Natural killer cell treated with Interleukin-12 subunit alpha and Interleukin-12 subunit beta and Interleukin-15 and Interleukin-18, amount 100 ng/mL, for 72 hours (primary cell): ENCODE measurements around the gene COIL. TPM values are rescaled to one million over a fixed set of nuclear protein-coding genes. Genes with fewer than 3 reads are reported as not detected.
A peak's percentile ranks its signal among the peaks of the same experiment; 100 is the strongest.
"Not testable (repeated sequence)": the region's sequence is repeated elsewhere in the genome, so short reads cannot be mapped to it uniquely, and the experiment has no call there.

Experiments
- ATAC-seq, 2 donors: fragments of 150-1000 bp; cut with Tn5 transposase in 1 of 2; sonication (Bioruptor Pico), chemical (Tn5 transposase) in 1 of 2; 2 replicates each; pipeline ENCODE4 v1.10.0; 2021
- DNase-seq: peaks from one replicate; pipeline ENCODE4 v3.0.0; 2022; ENCODE audit warnings: low spot score
- H3K27ac Mint-ChIP-seq, 2 donors: 1 replicate in 1 of 2; 2 replicates in 1 of 2; pipeline ENCODE4 v1.8.0; 2022; ENCODE audit warnings: mixed read lengths in 2 of 2, mild to moderate bottlenecking in 1 of 2, moderate library complexity in 1 of 2
- H3K27me3 Mint-ChIP-seq, 2 donors: 1 replicate in 1 of 2; 2 replicates in 1 of 2; pipeline ENCODE4 v1.8.0; 2022; ENCODE audit warnings: mixed read lengths in 2 of 2
- H3K36me3 Mint-ChIP-seq: one replicate; pipeline ENCODE4 v1.8.0; 2022; ENCODE audit warnings: mixed read lengths
- H3K4me1 Mint-ChIP-seq, 2 donors: 1 replicate in 1 of 2; 2 replicates in 1 of 2; pipeline ENCODE4 v1.8.0; 2022; ENCODE audit warnings: low read depth in 2 of 2, mixed read lengths in 2 of 2, mild to moderate bottlenecking in 1 of 2
- H3K4me3 Mint-ChIP-seq: one replicate; pipeline ENCODE4 v1.8.0; 2022; ENCODE audit warnings: mixed read lengths
- H3K9me3 Mint-ChIP-seq: 2 replicates; pipeline ENCODE4 v1.8.0; 2022; ENCODE audit warnings: mixed read lengths
- total RNA-seq, 2 donors: library from RNA; stranded (reverse); gene quantifications; one replicate each; pipeline ENCODE4 v1.2.3, GENCODE V29; 2022

COIL gene
- total RNA-seq, 2 donors from 2014 or later = 18.5 to 18.9 TPM

DNA sequence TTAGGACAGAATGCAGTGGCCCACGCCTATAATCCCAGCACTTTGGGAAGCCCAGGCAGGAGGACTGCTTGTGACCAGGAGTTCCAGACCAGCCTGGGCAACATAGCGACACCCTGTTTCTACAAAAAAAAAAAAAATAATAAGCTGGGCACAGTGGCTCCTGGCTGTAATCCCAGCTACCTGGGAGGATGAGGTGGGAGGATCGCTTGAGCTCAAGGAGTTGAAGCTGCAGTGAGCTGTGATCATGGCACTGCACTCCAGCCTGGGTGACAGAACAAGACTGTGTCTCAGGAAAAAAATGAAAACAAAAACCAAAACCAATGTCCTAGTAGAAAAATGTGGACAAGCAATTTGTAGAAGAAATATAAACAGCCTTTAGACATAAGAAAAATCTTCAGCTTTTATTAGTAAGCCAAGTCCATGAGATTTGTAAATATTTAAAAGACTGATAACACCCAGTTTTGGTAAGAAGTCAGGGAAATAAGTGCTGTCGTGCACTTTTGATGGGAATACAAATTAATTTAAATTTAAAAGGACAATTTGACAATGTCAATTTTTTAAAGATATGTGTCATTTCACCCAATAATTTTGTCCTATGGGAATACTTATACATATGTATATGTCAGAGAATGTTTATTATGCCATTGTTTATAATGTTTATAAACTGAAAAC lies 28.2 kb upstream of the COIL start:
- H3K27ac Mint-ChIP-seq = no peak overlapping the region
- no peak overlapping the region for H3K4me3 Mint-ChIP-seq
- no peaks in the 10 kb centered on the region for H3K9me3 Mint-ChIP-seq
- H3K4me1 Mint-ChIP-seq = peaks cover 0 to 3% of the 10 kb centered on the region in 2 donors
- ATAC-seq (no peak), DNase-seq (no peak)
- no peaks in the 10 kb centered on the region for H3K27me3 Mint-ChIP-seq
- H3K36me3 Mint-ChIP-seq = peaks cover 5% of the 10 kb centered on the region

DNA sequence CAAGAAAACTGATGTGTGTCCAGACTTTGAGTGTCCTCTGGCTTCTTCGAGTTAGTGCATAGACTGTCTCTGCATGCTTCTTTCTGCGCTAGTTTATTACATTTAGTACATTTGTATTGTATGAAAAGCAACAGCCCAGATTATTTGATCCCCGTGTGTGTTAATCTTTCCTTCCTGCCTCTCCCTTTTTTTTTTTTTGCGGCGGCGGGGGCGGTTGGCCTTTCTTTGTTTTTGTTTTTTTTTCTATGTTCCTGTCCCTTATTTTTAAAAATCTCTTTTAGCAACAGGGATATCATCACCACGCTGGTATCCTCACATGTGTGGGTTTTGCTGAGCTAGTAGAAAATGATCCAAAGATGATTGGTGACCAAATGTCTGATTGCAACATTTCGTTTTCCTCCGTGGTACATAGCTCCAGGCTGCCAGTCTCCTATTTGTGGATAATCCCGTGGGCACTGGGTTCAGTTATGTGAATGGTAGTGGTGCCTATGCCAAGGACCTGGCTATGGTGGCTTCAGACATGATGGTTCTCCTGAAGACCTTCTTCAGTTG lies 26.5 kb upstream of the COIL start:
- Mint-ChIP-seq H3K4me1 (peaks cover 0 to 5% of the 10 kb centered on the region in 2 donors), H3K27ac (no peak overlapping the region), H3K9me3 (no peaks in the 10 kb centered on the region), H3K36me3 (peaks cover 5% of the 10 kb centered on the region), H3K27me3 (no peaks in the 10 kb centered on the region), H3K4me3 (no peak overlapping the region)
- no peak for DNase-seq
- no peak for ATAC-seq

DNA sequence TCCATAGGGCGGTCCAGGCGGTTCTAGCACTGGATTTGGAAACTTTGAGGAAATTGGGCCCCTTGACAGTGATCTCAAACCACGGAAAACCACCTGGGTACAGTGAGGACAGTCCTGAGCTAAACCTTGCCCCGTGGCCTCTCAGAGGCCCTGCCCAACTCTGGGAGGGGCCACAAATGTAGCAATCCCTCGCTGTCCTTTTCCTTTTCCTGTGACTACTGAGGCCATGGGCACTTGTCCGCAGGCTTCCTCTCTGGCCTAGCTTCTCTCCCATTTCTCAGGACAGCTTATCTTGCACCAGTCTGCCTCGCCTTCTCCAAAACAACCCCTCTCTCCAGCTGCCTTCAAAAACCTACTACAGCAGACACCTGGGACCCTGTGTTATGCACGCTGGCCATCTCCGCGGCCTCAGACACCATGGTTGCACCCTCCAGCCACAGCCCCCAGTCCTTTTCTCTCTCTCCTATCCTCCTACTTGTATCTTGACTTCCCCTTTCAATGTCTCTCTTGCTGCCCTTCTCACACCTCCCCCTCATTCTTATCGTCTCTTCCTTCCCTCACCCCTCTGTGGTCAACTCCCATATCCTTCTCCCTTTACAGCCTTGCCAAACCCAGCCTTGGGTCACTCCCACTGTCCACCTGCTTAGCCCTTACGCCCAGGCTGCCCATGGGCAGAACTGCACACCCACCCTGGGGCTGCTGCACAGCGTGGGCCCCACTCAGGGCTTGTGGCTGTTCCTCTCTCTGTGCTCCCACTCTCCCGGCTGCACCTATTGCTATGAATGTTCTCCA lies 24.7 kb upstream of the COIL start:
- H3K4me1 Mint-ChIP-seq = peaks cover 0 to 5% of the 10 kb centered on the region in 2 donors
- H3K9me3 Mint-ChIP-seq = no peaks in the 10 kb centered on the region
- no peak overlapping the region for H3K4me3 Mint-ChIP-seq
- peaks cover 5% of the 10 kb centered on the region for H3K36me3 Mint-ChIP-seq
- DNase-seq (no peak), ATAC-seq (no peak)
- H3K27ac Mint-ChIP-seq = no peak overlapping the region
- no peaks in the 10 kb centered on the region for H3K27me3 Mint-ChIP-seq

DNA sequence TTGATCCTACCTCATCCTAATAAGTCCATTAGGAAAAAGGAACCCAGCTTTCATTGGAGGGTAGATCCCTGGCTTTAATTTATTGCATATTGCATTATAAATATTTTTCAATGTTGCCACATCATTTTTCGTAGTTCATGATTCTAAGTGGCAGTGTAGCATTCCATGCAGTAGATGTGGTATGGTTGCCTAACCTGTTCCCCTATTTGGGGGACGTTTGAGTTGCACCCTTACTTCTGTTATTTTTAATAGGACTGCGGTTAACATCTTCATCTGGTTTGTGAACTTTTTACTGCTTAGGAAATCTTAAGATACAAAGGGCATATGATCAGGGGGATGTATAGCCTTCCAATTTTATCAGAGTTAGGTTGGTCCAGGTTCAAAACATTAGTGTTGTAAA lies 22.5 kb upstream of the COIL start:
- H3K4me3 Mint-ChIP-seq = no peak overlapping the region
- H3K4me1 Mint-ChIP-seq = peaks cover 8 to 14% of the 10 kb centered on the region in 2 donors
- H3K27ac Mint-ChIP-seq = no peak overlapping the region
- ATAC-seq (no peak), DNase-seq (no peak)
- peaks cover 5% of the 10 kb centered on the region for H3K36me3 Mint-ChIP-seq
- H3K27me3 Mint-ChIP-seq = no peaks in the 10 kb centered on the region
- no peaks in the 10 kb centered on the region for H3K9me3 Mint-ChIP-seq

DNA sequence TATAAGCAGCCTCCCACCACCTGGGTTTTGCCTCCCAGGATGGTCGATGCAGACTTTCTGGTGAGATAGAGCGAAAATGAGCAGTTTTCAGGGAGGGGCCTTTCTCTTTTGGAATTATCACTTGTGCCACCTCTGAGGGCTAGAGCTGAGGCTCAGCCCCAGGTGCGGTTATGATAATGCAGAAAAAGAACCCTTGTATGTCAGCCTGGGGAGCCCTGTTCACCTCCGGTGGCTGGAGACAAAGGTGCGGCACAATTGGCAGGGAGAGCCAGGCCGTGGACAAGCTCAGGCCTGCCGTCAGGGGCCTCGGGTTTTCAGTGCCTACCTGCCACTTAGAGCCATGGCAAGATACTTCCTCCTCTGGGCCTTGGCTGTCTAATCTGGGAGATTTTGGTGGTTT lies 21.5 kb upstream of the COIL start:
- Mint-ChIP-seq H3K4me1 (peaks cover 13 to 17% of the 10 kb centered on the region in 2 donors), H3K27me3 (no peaks in the 10 kb centered on the region), H3K4me3 (no peak overlapping the region), H3K27ac (no peak overlapping the region), H3K36me3 (no peaks in the 10 kb centered on the region), H3K9me3 (no peaks in the 10 kb centered on the region)
- DNase-seq (no peak), ATAC-seq (no peak)

DNA sequence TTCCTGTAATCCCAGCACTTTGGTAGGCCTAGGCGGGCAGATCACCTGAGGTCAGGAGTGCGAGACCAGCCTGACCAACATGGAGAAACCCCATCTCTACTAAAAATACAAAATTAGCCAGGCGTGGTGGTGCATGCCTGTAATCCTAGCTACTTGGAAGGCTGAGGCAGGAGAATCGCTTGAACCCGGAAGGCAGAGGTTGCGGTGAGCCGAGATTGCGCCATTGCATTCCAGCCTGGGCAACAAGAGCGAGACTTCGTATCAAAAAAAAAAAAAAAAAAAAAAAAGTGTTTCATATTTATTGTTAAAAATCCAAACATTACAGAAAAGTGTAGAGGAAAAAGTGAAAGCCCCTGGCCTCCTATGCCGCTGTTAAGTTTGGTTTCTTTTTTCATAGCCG lies 19.7 kb upstream of the COIL start:
- H3K27me3 Mint-ChIP-seq, H3K9me3 Mint-ChIP-seq, DNase-seq, H3K4me3 Mint-ChIP-seq, ATAC-seq, H3K27ac Mint-ChIP-seq, H3K36me3 Mint-ChIP-seq: not testable (repeated sequence)
- peaks cover 16 to 17% of the 10 kb centered on the region in 2 donors for H3K4me1 Mint-ChIP-seq

DNA sequence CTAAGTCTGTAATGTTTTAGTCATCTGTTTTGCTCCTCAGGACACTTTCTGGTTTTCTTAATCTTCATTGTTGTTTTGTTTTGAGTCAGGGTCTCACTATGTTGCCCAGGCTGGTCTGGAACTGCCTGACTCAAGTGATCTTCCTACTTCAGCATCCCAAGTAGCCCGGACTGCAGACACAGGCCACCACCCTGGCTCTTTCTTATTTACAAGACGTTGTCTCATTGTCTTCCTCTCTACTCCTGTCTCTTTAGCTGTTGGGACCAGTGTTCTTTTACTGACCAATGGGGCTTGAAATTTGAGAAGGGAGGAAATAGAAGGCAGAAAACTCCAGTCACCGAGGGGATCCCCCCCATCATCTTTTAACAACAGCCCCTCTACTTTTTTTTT lies 18.2 kb upstream of the COIL start:
- DNase-seq (no peak), ATAC-seq (no peak)
- Mint-ChIP-seq H3K27ac (peak overlapping the region in 1 of 2 donors; percentile 42), H3K9me3 (no peaks in the 10 kb centered on the region), H3K27me3 (peaks cover 8 to 11% of the 10 kb centered on the region in 2 donors), H3K4me1 (peaks cover 14 to 16% of the 10 kb centered on the region in 2 donors), H3K4me3 (peak overlapping the region; percentile 90), H3K36me3 (no peaks in the 10 kb centered on the region)

DNA sequence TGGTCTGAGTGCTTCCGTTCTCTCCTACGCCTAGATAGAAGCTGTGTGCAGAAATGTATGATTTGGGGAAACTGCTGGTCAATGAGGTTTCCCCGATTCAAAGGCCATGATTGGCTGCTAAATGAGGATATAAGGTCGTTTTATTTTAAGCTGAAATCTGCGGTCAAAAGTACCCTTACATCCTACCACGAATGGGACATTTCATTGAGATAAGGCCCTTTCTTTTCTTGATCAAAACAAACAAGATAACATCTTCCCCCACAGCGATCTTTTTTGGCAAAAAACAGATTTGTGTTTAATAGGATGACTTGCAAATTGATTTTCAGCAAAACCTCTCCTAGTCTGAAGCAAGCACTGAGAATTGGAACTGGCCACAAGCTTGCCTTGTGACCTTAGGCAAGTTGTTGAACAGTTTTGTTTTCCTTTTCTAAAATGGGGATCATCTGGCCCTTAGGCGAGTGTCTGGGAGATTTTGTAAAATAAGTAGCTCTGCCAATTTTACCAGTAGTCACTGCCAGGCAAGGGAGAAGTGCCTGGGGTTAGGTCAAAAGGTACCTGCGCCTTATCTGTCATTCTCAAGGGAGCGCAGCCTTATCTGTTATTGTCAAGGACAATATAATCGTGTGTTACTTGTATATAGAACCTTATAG lies 17.7 kb upstream of the COIL start:
- Mint-ChIP-seq H3K27ac (peak overlapping the region; percentile 42 to 76), H3K27me3 (peaks cover 8 to 11% of the 10 kb centered on the region in 2 donors), H3K36me3 (no peaks in the 10 kb centered on the region), H3K4me3 (peak overlapping the region; percentile 90), H3K9me3 (no peaks in the 10 kb centered on the region), H3K4me1 (peaks cover 12 to 16% of the 10 kb centered on the region in 2 donors)
- DNase-seq (no peak), ATAC-seq (no peak)

DNA sequence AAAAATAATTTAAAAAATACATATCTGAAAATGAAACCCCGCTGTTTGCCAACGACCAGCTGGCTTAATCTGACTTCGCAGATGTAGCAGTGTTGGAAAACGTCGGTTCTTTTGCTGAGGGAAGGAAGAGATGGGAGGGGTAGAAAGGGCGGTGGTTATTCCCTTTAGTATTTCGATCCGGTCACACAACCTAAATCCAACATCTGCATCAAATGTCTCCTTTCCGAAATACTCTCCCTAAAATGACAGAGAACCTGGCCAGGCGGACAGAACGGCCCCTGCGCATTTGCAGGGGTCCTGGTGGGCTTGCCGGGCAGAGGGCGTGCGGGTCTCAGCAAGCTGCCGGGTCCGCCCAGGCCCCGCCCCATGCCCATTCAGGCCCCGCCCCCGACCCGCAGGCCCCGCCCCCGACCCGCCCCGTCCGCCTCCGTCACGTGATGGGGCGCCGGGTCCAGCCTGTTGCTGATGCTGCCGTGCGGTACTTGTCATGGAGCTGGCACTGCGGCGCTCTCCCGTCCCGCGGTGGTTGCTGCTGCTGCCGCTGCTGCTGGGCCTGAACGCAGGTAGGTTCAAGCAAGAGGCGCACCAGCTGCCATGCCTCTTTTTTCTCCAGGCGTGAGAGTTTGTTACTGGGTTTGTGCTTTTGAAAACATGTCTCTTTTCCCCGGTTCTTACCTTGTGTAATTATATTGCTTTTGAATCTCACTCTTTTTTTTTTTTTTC lies 17.0 kb upstream of the COIL start, which contains the start of gene SCPEP1:
SCPEP1 (plus strand) TSS at position 459 of the 723 bp plus-strand sequence; CDS start at position 488, 29 bp downstream.
- peak within 1 kb of the TSS; percentile 90 for H3K4me3 Mint-ChIP-seq
- ATAC-seq (peak; percentile 97 to 99), DNase-seq (peak; percentile 85)
- H3K36me3 Mint-ChIP-seq = no peaks in the 10 kb centered on the region
- H3K4me1 Mint-ChIP-seq = peaks cover 12 to 16% of the 10 kb centered on the region in 2 donors
- no peaks in the 10 kb centered on the region for H3K9me3 Mint-ChIP-seq
- H3K27me3 Mint-ChIP-seq = peaks cover 8 to 11% of the 10 kb centered on the region in 2 donors
- H3K27ac Mint-ChIP-seq = peak within 1 kb of the TSS; percentile 42 to 76

DNA sequence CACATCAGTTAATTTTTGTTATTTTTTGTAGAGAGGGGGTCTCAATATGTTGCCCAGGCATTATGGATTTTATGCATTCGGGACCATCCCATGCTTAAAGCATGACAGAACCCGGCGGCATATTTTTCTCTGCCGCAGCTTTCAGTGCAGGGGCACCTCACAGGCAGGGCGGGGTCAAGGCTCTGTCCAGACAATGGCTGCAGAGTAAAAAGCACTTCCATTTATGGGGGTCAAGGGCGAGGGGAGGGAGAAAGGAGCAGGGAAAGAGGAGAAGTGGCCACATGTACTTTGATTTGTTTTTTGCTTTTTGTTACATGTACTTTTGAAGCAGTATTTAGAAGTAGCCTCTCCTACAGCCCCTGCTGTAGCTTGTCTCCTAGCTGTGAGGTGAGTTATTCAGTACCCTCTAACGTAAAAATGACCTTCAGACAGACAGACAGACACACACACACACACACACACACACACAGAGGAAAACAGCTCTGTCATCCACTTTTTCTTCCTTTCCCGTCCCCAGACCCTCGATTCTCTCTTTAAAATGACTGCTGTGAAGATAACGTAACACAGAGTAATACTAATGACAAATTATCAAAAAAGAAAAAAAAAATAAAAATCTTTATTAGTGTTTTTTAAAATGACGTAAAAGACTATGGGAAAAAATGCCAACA lies 16.2 kb upstream of the COIL start:
- Mint-ChIP-seq H3K9me3 (no peaks in the 10 kb centered on the region), H3K27me3 (peaks cover 8 to 11% of the 10 kb centered on the region in 2 donors), H3K4me3 (peak overlapping the region; percentile 90), H3K36me3 (no peaks in the 10 kb centered on the region), H3K4me1 (peaks cover 12 to 16% of the 10 kb centered on the region in 2 donors), H3K27ac (no peak overlapping the region)
- ATAC-seq (no peak), DNase-seq (no peak)

DNA sequence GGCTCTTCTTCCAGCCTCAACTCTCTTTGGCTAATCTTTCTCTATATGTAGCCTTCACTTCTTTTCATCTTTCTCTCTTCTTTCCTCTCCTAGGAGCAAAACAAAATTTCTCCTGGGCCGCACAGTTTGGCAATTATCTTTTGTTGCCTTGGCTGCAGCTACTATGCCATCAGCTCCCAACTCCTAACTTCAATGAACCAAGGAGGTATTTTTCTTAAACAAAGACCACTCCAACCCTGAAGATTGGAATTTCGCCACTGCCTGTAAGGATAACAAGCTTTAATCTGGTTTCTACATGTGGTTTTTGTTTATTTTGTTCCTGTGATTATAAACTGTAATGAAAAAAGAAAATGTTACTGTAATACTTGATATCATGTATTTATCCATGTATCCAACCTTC lies 14.8 kb upstream of the COIL start:
- DNase-seq = no peak
- ATAC-seq = no peak
- no peak overlapping the region for H3K4me3 Mint-ChIP-seq
- no peaks in the 10 kb centered on the region for H3K9me3 Mint-ChIP-seq
- no peaks in the 10 kb centered on the region for H3K36me3 Mint-ChIP-seq
- peaks cover 8 to 11% of the 10 kb centered on the region in 2 donors for H3K27me3 Mint-ChIP-seq
- H3K4me1 Mint-ChIP-seq = peaks cover 12 to 16% of the 10 kb centered on the region in 2 donors
- H3K27ac Mint-ChIP-seq = no peak overlapping the region

DNA sequence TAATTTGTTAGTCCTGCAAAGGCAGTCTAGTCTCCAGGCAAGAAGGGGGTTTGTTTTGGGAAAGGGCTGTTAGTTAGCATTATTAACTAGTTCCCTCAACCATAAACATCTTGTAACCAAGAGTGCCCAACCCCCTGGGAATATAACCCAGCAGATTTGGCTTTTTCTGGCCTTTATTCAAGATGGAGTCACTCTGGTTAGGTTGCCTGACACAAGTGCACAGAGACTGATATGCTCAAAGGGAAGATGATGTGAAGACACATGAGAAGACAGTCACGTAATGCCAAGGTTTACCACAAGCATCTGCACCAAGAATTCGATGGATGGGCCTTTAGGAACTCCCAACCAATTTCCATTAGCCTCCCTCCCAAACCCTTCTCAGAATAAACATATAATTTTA lies 13.2 kb upstream of the COIL start:
- H3K27ac Mint-ChIP-seq = no peak overlapping the region
- peaks cover 10 to 15% of the 10 kb centered on the region in 2 donors for H3K4me1 Mint-ChIP-seq
- no peak overlapping the region for H3K4me3 Mint-ChIP-seq
- no peaks in the 10 kb centered on the region for H3K9me3 Mint-ChIP-seq
- ATAC-seq (no peak), DNase-seq (no peak)
- H3K36me3 Mint-ChIP-seq = no peaks in the 10 kb centered on the region
- H3K27me3 Mint-ChIP-seq = peaks cover 11% of the 10 kb centered on the region in 2 donors

DNA sequence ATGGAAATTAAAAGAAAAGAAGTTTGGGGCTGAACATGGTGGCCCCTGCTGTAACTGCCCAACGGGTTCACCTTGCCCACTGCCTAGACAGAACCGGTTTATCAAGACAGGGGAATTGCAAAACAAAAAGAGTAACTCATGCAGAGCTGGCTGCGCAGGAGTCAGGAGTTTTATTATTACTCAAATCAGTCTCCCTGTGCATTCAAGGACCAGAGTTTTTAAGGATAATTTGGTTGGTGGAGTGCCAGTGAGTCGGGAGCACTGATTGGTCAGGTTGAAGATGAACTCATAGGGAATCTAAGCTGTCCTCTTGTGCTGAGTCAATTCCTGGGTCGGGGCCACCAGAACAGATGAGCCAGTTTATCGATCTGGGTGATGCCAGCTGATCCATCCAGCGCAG lies 12.7 kb upstream of the COIL start:
- H3K36me3 Mint-ChIP-seq = no peaks in the 10 kb centered on the region
- H3K4me3 Mint-ChIP-seq = no peak overlapping the region
- DNase-seq = no peak
- H3K27me3 Mint-ChIP-seq = peaks cover 11% of the 10 kb centered on the region in 2 donors
- no peaks in the 10 kb centered on the region for H3K9me3 Mint-ChIP-seq
- no peak for ATAC-seq
- no peak overlapping the region for H3K27ac Mint-ChIP-seq
- H3K4me1 Mint-ChIP-seq = peaks cover 5 to 10% of the 10 kb centered on the region in 2 donors
